OCI-LY7 (cell line): ENCODE results near the gene CCER1.

ENCODE experiments used
- EZH2phosphoT487 ChIP-seq: fragments of 200-600 bp; sonication (generic); IDR thresholded peaks from 2 replicates; pipeline ENCODE4 v1.6.1; 2018; ENCODE audit warnings: low read depth, borderline replicate concordance, mild to moderate bottlenecking, mixed run types, antibody characterized with exemption, low read length, moderate library complexity, mixed read lengths
- TF ChIP-seq, protein P1 (sequence below): fragments of 200-600 bp; sonication (generic); conservative IDR thresholded peaks from 2 replicates; pipeline ENCODE4 v1.5.1; 2014; ENCODE audit warnings: mild to moderate bottlenecking, antibody characterized with exemption, low read length, moderate library complexity, mixed read lengths

DNA sequence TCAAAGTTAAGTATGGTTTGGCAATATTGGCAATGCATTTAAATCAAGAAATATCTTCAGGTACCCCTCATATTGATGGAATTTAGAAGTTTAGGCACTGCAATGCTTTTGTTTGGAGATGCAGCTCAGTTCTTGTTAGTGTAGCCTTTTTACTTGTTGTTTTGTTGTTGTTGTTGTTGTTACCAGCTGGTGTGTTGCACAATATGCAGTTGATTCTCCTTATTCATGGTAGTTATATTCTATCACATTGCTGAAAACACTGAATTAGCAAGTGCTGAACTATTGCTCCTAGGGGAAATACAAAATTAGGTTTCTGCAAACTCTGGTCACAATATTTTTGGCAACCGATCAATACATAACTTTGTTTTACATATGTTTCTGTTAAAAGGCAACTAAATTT, 34.8 kb downstream of the CCER1 start:
- no peak for TF ChIP-seq EZH2phosphoT487
- TF ChIP-seq, protein P1, sequence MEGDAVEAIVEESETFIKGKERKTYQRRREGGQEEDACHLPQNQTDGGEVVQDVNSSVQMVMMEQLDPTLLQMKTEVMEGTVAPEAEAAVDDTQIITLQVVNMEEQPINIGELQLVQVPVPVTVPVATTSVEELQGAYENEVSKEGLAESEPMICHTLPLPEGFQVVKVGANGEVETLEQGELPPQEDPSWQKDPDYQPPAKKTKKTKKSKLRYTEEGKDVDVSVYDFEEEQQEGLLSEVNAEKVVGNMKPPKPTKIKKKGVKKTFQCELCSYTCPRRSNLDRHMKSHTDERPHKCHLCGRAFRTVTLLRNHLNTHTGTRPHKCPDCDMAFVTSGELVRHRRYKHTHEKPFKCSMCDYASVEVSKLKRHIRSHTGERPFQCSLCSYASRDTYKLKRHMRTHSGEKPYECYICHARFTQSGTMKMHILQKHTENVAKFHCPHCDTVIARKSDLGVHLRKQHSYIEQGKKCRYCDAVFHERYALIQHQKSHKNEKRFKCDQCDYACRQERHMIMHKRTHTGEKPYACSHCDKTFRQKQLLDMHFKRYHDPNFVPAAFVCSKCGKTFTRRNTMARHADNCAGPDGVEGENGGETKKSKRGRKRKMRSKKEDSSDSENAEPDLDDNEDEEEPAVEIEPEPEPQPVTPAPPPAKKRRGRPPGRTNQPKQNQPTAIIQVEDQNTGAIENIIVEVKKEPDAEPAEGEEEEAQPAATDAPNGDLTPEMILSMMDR, result no peak
